ENCODE results near the gene LYPD4.

GRCh38 chr19:41813911-41814310 is 30.6 kb downstream of the LYPD4 start:
- TF ChIP-seq TAF1 (IDR thresholded peaks at IDR 0.05; ENCODE audit: borderline replicate concordance, insufficient read depth, low read length) (no peak), REST (IDR thresholded peaks at IDR 0.05; ENCODE audit: insufficient read depth in 1 of 2, low read depth in 2 of 2, low read length in 2 of 2) (no peak)

Measured in PFSK-1 (cell line).